PC-3 (cell line): ENCODE data around the gene WFDC1.

Experiments used
- CTCF ChIP-seq: fragments of 300-600 bp; sonication (generic); conservative IDR thresholded peaks from 2 replicates; pipeline ENCODE4 v1.5.1; 2017; ENCODE audit warnings: antibody characterized with exemption, low read depth, mild to moderate bottlenecking, low read length
- EZH2 ChIP-seq: fragments of 300-600 bp; sonication (generic); IDR thresholded peaks from one replicate; pipeline ENCODE4 v1.6.1; 2017; ENCODE audit warnings: antibody characterized with exemption, mild to moderate bottlenecking, low read length; ENCODE audit not compliant: unreplicated experiment

DNA sequence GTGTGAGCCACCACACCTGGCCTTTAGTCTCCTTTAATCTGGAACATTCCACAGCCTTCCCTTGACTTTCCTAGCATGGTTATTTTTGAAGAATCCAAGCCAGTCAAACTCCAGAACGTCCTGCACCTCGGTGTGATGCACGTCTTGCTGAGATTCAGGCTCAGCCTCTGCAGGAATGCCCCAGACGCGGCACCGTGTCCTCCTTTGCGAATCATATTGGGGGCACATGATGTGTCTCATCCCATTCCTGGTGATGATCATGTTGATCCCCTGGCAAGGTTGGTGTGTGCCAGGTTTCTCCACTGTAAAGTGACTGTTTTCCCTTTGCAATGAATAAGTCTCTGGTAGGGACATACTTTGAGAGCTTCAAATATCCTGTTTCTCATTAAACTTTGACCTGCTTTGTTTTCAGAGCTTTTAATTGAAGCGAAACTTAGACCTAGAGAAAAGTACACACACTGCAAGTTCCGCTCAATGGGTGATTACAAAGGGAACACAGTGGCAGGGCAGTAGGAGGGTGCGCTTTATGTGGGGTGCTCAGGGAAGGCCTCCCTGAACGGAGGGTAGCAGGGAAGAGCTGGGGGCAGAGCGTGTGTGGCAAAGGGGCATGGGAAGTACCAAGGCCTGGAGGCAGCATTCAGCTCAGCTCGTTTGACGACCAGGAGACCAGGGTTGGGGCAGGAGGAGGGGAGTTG is 64.1 kb downstream of the WFDC1 start:
- no peak for TF ChIP-seq EZH2
- no peak for TF ChIP-seq CTCF
